Neural cell (in vitro differentiated cells): ENCODE measurements around the gene MT1M. TPM values are rescaled to one million over a fixed set of nuclear protein-coding genes. Genes with fewer than 3 reads are reported as not detected.

Experiments used
- polyA plus RNA-seq: library from polyadenylated mRNA; depleted of rRNA; stranded (reverse); fragments of >200 nt; gene quantifications from 2 replicates; pipeline ENCODE4 v1.2.3, GENCODE V29; 2014

The MT1M gene
- polyA plus RNA-seq, 1 donor from 2014 or later: not detected

Other genes with a start within 250 kb of the MT1M start
- gene AMFR, start 207.1 kb upstream of the MT1M start, polyA plus RNA-seq: 101 and 103 TPM in 2 replicates
- gene NUDT21, start 181.3 kb upstream of the MT1M start, polyA plus RNA-seq: 168 and 192 TPM in 2 replicates
- 35.6 and 36.3 TPM in 2 replicates for gene OGFOD1, start 181.1 kb upstream of the MT1M start, polyA plus RNA-seq
- 197 and 222 TPM in 2 replicates for gene BBS2, start 112.6 kb upstream of the MT1M start, polyA plus RNA-seq
- gene MT4, start 67.6 kb upstream of the MT1M start, polyA plus RNA-seq: not detected in 2 replicates
- 1.9 and 8.2 TPM in 2 replicates for gene MT3, start 43.1 kb upstream of the MT1M start, polyA plus RNA-seq
- gene MT2A, start 24.1 kb upstream of the MT1M start, polyA plus RNA-seq: not detected in 2 replicates
- gene MT1E, start 6.9 kb upstream of the MT1M start, polyA plus RNA-seq: not detected in 2 replicates
- not detected in 2 replicates for gene MT1A, start 6.0 kb downstream of the MT1M start, polyA plus RNA-seq
- not detected in 2 replicates for gene MT1B, start 19.2 kb downstream of the MT1M start, polyA plus RNA-seq
- gene MT1F, start 25.3 kb downstream of the MT1M start, polyA plus RNA-seq: 1.8 and 1.9 TPM in 2 replicates
- gene MT1G, start 35.4 kb downstream of the MT1M start, polyA plus RNA-seq: not detected in 2 replicates
- not detected in 2 replicates for gene MT1H, start 37.2 kb downstream of the MT1M start, polyA plus RNA-seq
- 3.0 and 8.1 TPM in 2 replicates for gene MT1X, start 49.8 kb downstream of the MT1M start, polyA plus RNA-seq
- gene NUP93, start 97.5 kb downstream of the MT1M start, polyA plus RNA-seq: 237 and 264 TPM in 2 replicates
- 0.09 TPM in 1 of 2 replicates, not detected in the other for gene SLC12A3, start 232.5 kb downstream of the MT1M start, polyA plus RNA-seq